ENCODE results near the gene AQP5. TPM values are rescaled to one million over a fixed set of nuclear protein-coding genes. Genes with fewer than 3 reads are reported as not detected.
"Not testable (repeated sequence)": the region's sequence is repeated elsewhere in the genome, so short reads cannot be mapped to it uniquely, and the experiment has no call there.

The AQP5 gene
- total and polyA plus RNA-seq, 4 donors, result 7.5 to 57.1 (median 35.2) TPM

- Histone ChIP-seq H3K4me1 (ENCODE audit: control insufficient read depth in 5 of 5, insufficient read depth in 5 of 5, low read length in 5 of 5) (peaks cover 4 to 17% (median 7%) of the 10 kb centered on the region in 5 donors), H3K9ac (ENCODE audit: insufficient read depth in 1 of 2, low read length in 2 of 2) (no peak overlapping the region), H3K36me3 (ENCODE audit: control insufficient read depth in 4 of 4, insufficient read depth in 4 of 4, low read length in 4 of 4) (peaks cover 0 to 3% (median 0%) of the 10 kb centered on the region in 4 donors), H3K4me3 (no peak overlapping the region), H3K27ac (ENCODE audit: low read depth in 1 of 2, low read length in 1 of 2) (no peak overlapping the region), H3K9me3 (ENCODE audit: control insufficient read depth in 4 of 4, insufficient read depth in 3 of 4, low read length in 3 of 4) (no peaks in the 10 kb centered on the region), H3K27me3 (ENCODE audit: control insufficient read depth in 3 of 3, insufficient read depth in 3 of 3, low read length in 2 of 3) (no peaks in the 10 kb centered on the region)
- WGBS, 2 donors, result 9% methylated on average over 8 of the region's 8 CpGs
- ATAC-seq (ENCODE audit: insufficient read depth, low FRiP score) (no peak), DNase-seq (peak; percentile 81 to 95 (median 91))
- TF ChIP-seq CTCF (IDR thresholded peaks at IDR 0.05; ENCODE audit: control extremely low read depth, extremely low read depth), result no peak
Observed at GRCh38 chr12:49983892-49984291, 22.2 kb downstream of the AQP5 start.

- no peak overlapping the region for H3K9ac ChIP-seq (ENCODE audit: insufficient read depth in 1 of 2, low read length in 2 of 2)
- no peak for DNase-seq
- peaks cover 4 to 14% (median 7%) of the 10 kb centered on the region in 5 donors for H3K4me1 ChIP-seq (ENCODE audit: control insufficient read depth in 5 of 5, insufficient read depth in 5 of 5, low read length in 5 of 5)
- H3K27me3 ChIP-seq (ENCODE audit: control insufficient read depth in 3 of 3, insufficient read depth in 3 of 3, low read length in 2 of 3), result no peaks in the 10 kb centered on the region
- H3K4me3 ChIP-seq, result no peak overlapping the region
- WGBS, 2 donors, result 85 to 90% methylated on average over 9 of the region's 9 CpGs
- no peak for ATAC-seq (ENCODE audit: insufficient read depth, low FRiP score)
- H3K36me3 ChIP-seq (ENCODE audit: control insufficient read depth in 4 of 4, insufficient read depth in 4 of 4, low read length in 4 of 4), result peaks cover 0 to 8% (median under 1%) of the 10 kb centered on the region in 4 donors
- H3K27ac ChIP-seq (ENCODE audit: low read depth in 1 of 2, low read length in 1 of 2), result no peak overlapping the region
- TF ChIP-seq CTCF (IDR thresholded peaks at IDR 0.05; ENCODE audit: control extremely low read depth, extremely low read depth), result no peak
- no peaks in the 10 kb centered on the region for H3K9me3 ChIP-seq (ENCODE audit: control insufficient read depth in 4 of 4, insufficient read depth in 3 of 4, low read length in 3 of 4)
Observed at GRCh38 chr12:49984476-49985359, 23.0 kb downstream of the AQP5 start.

GRCh38 chr12:49985981-49986380, 24.3 kb downstream of the AQP5 start:
- Histone ChIP-seq H3K4me1 (ENCODE audit: control insufficient read depth in 5 of 5, insufficient read depth in 5 of 5, low read length in 5 of 5) (peaks cover 4 to 14% (median 7%) of the 10 kb centered on the region in 5 donors), H3K36me3 (ENCODE audit: control insufficient read depth in 4 of 4, insufficient read depth in 4 of 4, low read length in 4 of 4) (peaks cover 0 to 11% (median 5%) of the 10 kb centered on the region in 4 donors), H3K27me3 (ENCODE audit: control insufficient read depth in 3 of 3, insufficient read depth in 3 of 3, low read length in 2 of 3) (no peaks in the 10 kb centered on the region), H3K9ac (ENCODE audit: insufficient read depth in 1 of 2, low read length in 2 of 2) (no peak overlapping the region), H3K9me3 (ENCODE audit: control insufficient read depth in 4 of 4, insufficient read depth in 3 of 4, low read length in 3 of 4) (no peaks in the 10 kb centered on the region), H3K27ac (ENCODE audit: low read depth in 1 of 2, low read length in 1 of 2) (no peak overlapping the region), H3K4me3 (no peak overlapping the region)
- ATAC-seq (ENCODE audit: insufficient read depth, low FRiP score), result no peak
- WGBS, 2 donors, result 89 to 91% methylated on average over 5 of the region's 5 CpGs
- no peak for TF ChIP-seq CTCF (IDR thresholded peaks at IDR 0.05; ENCODE audit: control extremely low read depth, extremely low read depth)
- DNase-seq, result no peak

- 81 to 93% methylated on average over 3 of the region's 3 CpGs for WGBS, 2 donors
Observed at GRCh38 chr12:49986476-49986875, 24.8 kb downstream of the AQP5 start.

More at GRCh38 chr12:49986476-49986875, 24.8 kb downstream of the AQP5 start:
- H3K4me3 ChIP-seq; H3K27ac ChIP-seq (ENCODE audit: low read depth in 1 of 2, low read length in 1 of 2); H3K27me3 ChIP-seq (ENCODE audit: control insufficient read depth in 3 of 3, insufficient read depth in 3 of 3, low read length in 2 of 3); ATAC-seq (ENCODE audit: insufficient read depth, low FRiP score); H3K9ac ChIP-seq (ENCODE audit: insufficient read depth in 1 of 2, low read length in 2 of 2); H3K9me3 ChIP-seq (ENCODE audit: control insufficient read depth in 4 of 4, insufficient read depth in 3 of 4, low read length in 3 of 4); DNase-seq: not testable (repeated sequence)
- Histone ChIP-seq H3K36me3 (ENCODE audit: control insufficient read depth in 4 of 4, insufficient read depth in 4 of 4, low read length in 4 of 4) (peaks cover 0 to 11% (median 5%) of the 10 kb centered on the region in 4 donors), H3K4me1 (ENCODE audit: control insufficient read depth in 5 of 5, insufficient read depth in 5 of 5, low read length in 5 of 5) (peaks cover 4 to 14% (median 7%) of the 10 kb centered on the region in 5 donors)
